ENCODE measurements around the gene ITCH.

DNA sequence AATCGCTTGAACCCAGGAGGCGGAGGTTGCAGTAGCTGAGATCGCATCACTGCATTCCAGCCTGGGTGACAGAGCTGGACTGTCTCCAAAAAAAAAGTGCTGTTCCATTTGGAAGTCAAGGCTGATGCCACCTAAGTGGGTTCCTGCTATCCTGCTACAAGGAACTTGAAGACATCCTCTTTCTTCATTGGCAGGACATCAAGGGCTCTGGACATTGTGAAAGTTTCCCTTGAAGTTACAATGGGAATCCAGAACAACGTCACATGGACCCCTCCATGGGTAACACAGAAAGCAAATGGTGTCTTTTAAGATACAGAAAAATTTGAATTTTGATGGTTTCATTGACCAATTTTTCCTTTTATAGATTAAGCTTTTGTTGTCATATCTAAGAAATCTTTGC, 15.5 kb upstream of the ITCH start:
- TF ChIP-seq CTCF (IDR thresholded peaks at IDR 0.05), result no peak
- TF ChIP-seq POLR2AphosphoS5 (IDR thresholded peaks at IDR 0.05; ENCODE audit: insufficient read depth in 1 of 2, low read depth in 1 of 2), result no peak
- TF ChIP-seq POLR2A (IDR thresholded peaks at IDR 0.05), result no peak
